HepG2 (cell line): ENCODE measurements around the gene CD4. TPM values are rescaled to one million over a fixed set of nuclear protein-coding genes. Genes with fewer than 3 reads are reported as not detected.
A peak's percentile ranks its signal among the peaks of the same experiment; 100 is the strongest.

Experiments
- ARNTL ChIP-seq: sonication (generic); formaldehyde crosslinking; IDR thresholded peaks from 2 replicates; pipeline ENCODE4 v1.4.0; 2020; ENCODE audit warnings: mild to moderate bottlenecking, missing genetic modification reagents
- ASH2L ChIP-seq: fragments of 300-600, 200-600 bp; sonication (generic); IDR thresholded peaks from 2 replicates; pipeline ENCODE4 v1.7.0; 2017; ENCODE audit warnings: low read depth, mild to moderate bottlenecking, moderate library complexity, mixed read lengths, low read length; ENCODE audit not compliant: insufficient read length
- MAZ ChIP-seq, 2 experiments: sonication (generic) in 1 of 2; formaldehyde crosslinking in 1 of 2; IDR thresholded peaks; 2 replicates each; pipeline versions ENCODE4 v1.5.0 to v1.6.1; 2012 to 2020; ENCODE audit warnings: low read depth in 2 of 2, mild to moderate bottlenecking in 2 of 2, borderline replicate concordance in 1 of 2, improper control_type of control experiment in 1 of 2, low read length in 1 of 2, missing genetic modification reagents in 1 of 2, moderate library complexity in 1 of 2
- PAWR ChIP-seq: sonication (generic); formaldehyde crosslinking; IDR thresholded peaks from 2 replicates; pipeline ENCODE4 v1.4.0; 2020; ENCODE audit warnings: missing genetic modification reagents, mild to moderate bottlenecking, borderline replicate concordance
- RCOR2 ChIP-seq: IDR thresholded peaks from 2 replicates; pipeline ENCODE4 v1.6.1; 2016; ENCODE audit warnings: missing biosample characterization, missing genetic modification reagents
- SPEN ChIP-seq: sonication (generic); formaldehyde crosslinking; IDR thresholded peaks from 2 replicates; pipeline ENCODE4 v1.5.1; 2020; ENCODE audit warnings: low read depth, mild to moderate bottlenecking, missing genetic modification reagents
- TBX2 ChIP-seq: sonication (generic); formaldehyde crosslinking; IDR thresholded peaks from 2 replicates; pipeline ENCODE4 v1.5.0; 2020; ENCODE audit warnings: missing genetic modification reagents, mild to moderate bottlenecking, borderline replicate concordance
- TGIF2 ChIP-seq: IDR thresholded peaks from 2 replicates; pipeline ENCODE4 v1.6.1; 2016; ENCODE audit warnings: control low read depth, missing compliant biosample characterization
- ZNF138 ChIP-seq: sonication (generic); formaldehyde crosslinking; IDR thresholded peaks from 2 replicates; pipeline ENCODE4 v1.5.0; 2020; ENCODE audit warnings: mild to moderate bottlenecking, low read depth, missing genetic modification reagents
- ZNF234 ChIP-seq: sonication (generic); formaldehyde crosslinking; conservative IDR thresholded peaks from 2 replicates; pipeline ENCODE4 v1.5.1; 2020; ENCODE audit warnings: mild to moderate bottlenecking, missing genetic modification reagents
- ZNF430 ChIP-seq: sonication (generic); formaldehyde crosslinking; IDR thresholded peaks from 2 replicates; pipeline ENCODE4 v1.9.0; 2021; ENCODE audit warnings: mild to moderate bottlenecking, missing genetic modification reagents
- ZNF800 ChIP-seq: sonication (generic); formaldehyde crosslinking; IDR thresholded peaks from 2 replicates; pipeline ENCODE4 v1.4.0; 2020; ENCODE audit warnings: missing genetic modification reagents
- polyA plus RNA-seq, 8 experiments: library from polyadenylated mRNA; depleted of rRNA in 3 of 8; stranded (reverse) in 7 of 8; unstranded in 1 of 8; fragments of >200 nt; fragmentation: Illumina TruSeq in 4 of 8; extraction: Trizol in 4 of 8; gene quantifications; 2 replicates each; pipeline versions ENCODE4 v1.2.1 to v1.2.3, GENCODE V29; 2011 to 2016; ENCODE audit warnings: low read depth in 4 of 8, missing spikeins in 1 of 8, mixed read lengths in 1 of 8; ENCODE audit not compliant: insufficient read depth in 1 of 8
- total RNA-seq, 5 experiments: library from RNA; depleted of rRNA; stranded (reverse); fragments of >200 nt; fragmentation: Illumina TruSeq; extraction: Trizol; gene quantifications; 2 replicates each; pipeline ENCODE4 v1.2.3, GENCODE V29; 2016; ENCODE audit warnings: low read depth in 1 of 5
- TF ChIP-seq, protein P1 (sequence below): sonication (generic); formaldehyde crosslinking; IDR thresholded peaks from 2 replicates; pipeline ENCODE4 v1.5.1; 2020; ENCODE audit warnings: mild to moderate bottlenecking, missing genetic modification reagents, moderate library complexity
- TF ChIP-seq, protein P2 (sequence below): sonication (generic); formaldehyde crosslinking; conservative IDR thresholded peaks from 2 replicates; pipeline ENCODE4 v1.4.0; 2020; ENCODE audit warnings: mild to moderate bottlenecking, missing genetic modification reagents, moderate library complexity
- TF ChIP-seq, protein P3 (sequence below): sonication (generic); formaldehyde crosslinking; conservative IDR thresholded peaks from 2 replicates; pipeline ENCODE4 v1.5.0; 2020; ENCODE audit warnings: missing genetic modification reagents

CD4 gene
- total and polyA plus RNA-seq, 2 of the 13 experiments (the other 11 are each of a cell fraction or from before 2014, with no cell fraction given), result 0.07 to 0.95 TPM

- TF ChIP-seq, protein P1, sequence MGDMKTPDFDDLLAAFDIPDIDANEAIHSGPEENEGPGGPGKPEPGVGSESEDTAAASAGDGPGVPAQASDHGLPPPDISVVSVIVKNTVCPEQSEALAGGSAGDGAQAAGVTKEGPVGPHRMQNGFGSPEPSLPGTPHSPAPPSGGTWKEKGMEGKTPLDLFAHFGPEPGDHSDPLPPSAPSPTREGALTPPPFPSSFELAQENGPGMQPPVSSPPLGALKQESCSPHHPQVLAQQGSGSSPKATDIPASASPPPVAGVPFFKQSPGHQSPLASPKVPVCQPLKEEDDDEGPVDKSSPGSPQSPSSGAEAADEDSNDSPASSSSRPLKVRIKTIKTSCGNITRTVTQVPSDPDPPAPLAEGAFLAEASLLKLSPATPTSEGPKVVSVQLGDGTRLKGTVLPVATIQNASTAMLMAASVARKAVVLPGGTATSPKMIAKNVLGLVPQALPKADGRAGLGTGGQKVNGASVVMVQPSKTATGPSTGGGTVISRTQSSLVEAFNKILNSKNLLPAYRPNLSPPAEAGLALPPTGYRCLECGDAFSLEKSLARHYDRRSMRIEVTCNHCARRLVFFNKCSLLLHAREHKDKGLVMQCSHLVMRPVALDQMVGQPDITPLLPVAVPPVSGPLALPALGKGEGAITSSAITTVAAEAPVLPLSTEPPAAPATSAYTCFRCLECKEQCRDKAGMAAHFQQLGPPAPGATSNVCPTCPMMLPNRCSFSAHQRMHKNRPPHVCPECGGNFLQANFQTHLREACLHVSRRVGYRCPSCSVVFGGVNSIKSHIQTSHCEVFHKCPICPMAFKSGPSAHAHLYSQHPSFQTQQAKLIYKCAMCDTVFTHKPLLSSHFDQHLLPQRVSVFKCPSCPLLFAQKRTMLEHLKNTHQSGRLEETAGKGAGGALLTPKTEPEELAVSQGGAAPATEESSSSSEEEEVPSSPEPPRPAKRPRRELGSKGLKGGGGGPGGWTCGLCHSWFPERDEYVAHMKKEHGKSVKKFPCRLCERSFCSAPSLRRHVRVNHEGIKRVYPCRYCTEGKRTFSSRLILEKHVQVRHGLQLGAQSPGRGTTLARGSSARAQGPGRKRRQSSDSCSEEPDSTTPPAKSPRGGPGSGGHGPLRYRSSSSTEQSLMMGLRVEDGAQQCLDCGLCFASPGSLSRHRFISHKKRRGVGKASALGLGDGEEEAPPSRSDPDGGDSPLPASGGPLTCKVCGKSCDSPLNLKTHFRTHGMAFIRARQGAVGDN (CRISPR knock-in tag), result peak; percentile 48
- TF ChIP-seq PAWR (CRISPR knock-in tag), result no peak
- no peak for TF ChIP-seq ZNF800
- no peak for TF ChIP-seq ZNF138 (CRISPR knock-in tag)
- no peak for TF ChIP-seq MAZ (IDR thresholded peaks at IDR 0.05; ENCODE audit: borderline replicate concordance, low read depth, low read length)
- TF ChIP-seq MAZ (CRISPR knock-in tag; IDR thresholded peaks at IDR 0.05; ENCODE audit: low read depth), result 0 out of 2 replicates have a peak, but pooled peaks have one; percentile 31
- 0 out of 2 replicates have a peak, but pooled peaks have one; percentile 38 for TF ChIP-seq TBX2
- TF ChIP-seq ARNTL (CRISPR knock-in tag), result 0 out of 2 replicates have a peak, but pooled peaks have one; percentile 32
- no peak for TF ChIP-seq RCOR2 (CRISPR knock-in tag)
- TF ChIP-seq ZNF234, result no peak
- TF ChIP-seq, protein P2, sequence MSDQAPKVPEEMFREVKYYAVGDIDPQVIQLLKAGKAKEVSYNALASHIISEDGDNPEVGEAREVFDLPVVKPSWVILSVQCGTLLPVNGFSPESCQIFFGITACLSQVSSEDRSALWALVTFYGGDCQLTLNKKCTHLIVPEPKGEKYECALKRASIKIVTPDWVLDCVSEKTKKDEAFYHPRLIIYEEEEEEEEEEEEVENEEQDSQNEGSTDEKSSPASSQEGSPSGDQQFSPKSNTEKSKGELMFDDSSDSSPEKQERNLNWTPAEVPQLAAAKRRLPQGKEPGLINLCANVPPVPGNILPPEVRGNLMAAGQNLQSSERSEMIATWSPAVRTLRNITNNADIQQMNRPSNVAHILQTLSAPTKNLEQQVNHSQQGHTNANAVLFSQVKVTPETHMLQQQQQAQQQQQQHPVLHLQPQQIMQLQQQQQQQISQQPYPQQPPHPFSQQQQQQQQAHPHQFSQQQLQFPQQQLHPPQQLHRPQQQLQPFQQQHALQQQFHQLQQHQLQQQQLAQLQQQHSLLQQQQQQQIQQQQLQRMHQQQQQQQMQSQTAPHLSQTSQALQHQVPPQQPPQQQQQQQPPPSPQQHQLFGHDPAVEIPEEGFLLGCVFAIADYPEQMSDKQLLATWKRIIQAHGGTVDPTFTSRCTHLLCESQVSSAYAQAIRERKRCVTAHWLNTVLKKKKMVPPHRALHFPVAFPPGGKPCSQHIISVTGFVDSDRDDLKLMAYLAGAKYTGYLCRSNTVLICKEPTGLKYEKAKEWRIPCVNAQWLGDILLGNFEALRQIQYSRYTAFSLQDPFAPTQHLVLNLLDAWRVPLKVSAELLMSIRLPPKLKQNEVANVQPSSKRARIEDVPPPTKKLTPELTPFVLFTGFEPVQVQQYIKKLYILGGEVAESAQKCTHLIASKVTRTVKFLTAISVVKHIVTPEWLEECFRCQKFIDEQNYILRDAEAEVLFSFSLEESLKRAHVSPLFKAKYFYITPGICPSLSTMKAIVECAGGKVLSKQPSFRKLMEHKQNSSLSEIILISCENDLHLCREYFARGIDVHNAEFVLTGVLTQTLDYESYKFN, result no peak; the same call in 1 of the 2 replicates
- TF ChIP-seq TGIF2 (CRISPR knock-in tag), result 0 out of 2 replicates have a peak, but pooled peaks have one; percentile 16
- TF ChIP-seq ZNF430 (CRISPR knock-in tag), result no peak
- TF ChIP-seq ASH2L, result peak; percentile 16
- TF ChIP-seq, protein P3, sequence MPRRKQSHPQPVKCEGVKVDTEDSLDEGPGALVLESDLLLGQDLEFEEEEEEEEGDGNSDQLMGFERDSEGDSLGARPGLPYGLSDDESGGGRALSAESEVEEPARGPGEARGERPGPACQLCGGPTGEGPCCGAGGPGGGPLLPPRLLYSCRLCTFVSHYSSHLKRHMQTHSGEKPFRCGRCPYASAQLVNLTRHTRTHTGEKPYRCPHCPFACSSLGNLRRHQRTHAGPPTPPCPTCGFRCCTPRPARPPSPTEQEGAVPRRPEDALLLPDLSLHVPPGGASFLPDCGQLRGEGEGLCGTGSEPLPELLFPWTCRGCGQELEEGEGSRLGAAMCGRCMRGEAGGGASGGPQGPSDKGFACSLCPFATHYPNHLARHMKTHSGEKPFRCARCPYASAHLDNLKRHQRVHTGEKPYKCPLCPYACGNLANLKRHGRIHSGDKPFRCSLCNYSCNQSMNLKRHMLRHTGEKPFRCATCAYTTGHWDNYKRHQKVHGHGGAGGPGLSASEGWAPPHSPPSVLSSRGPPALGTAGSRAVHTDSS, result no peak
- TF ChIP-seq SPEN (CRISPR knock-in tag), result no peak
Observed at GRCh38 chr12:6869049-6870021, 80.0 kb downstream of the CD4 start (continued).
